Ramos (cell line): ENCODE measurements around the gene FBXL16.

Experiments
- in situ Hi-C: fragments of 300-500 bp; cut with MboI; formaldehyde crosslinking; loops from one replicate; pipeline ENCODE4 v1.14.3; 2022; ENCODE audit warnings: low sequenced_read_pairs; ENCODE audit not compliant: unreplicated experiment

FBXL16 gene

GRCh38 chr16:680967-681745, 24.4 kb downstream of the FBXL16 start:
- in situ Hi-C loops, result no loop called here

- in situ Hi-C loops, result no loop called here
Measured at GRCh38 chr16:680625-680945, 25.0 kb downstream of the FBXL16 start.

- in situ Hi-C loops, result no loop called here
Measured at GRCh38 chr16:679814-680624, 25.6 kb downstream of the FBXL16 start, which contains the start of gene STUB1. STUB1 (plus strand) TSS chr16:680410; CDS start chr16:680526, 116 bp downstream.

- in situ Hi-C loops, result no loop called here
Measured at GRCh38 chr16:678858-679813, 26.5 kb downstream of the FBXL16 start.

GRCh38 chr16:678209-678857, 27.3 kb downstream of the FBXL16 start:
- in situ Hi-C loops, result no loop called here

GRCh38 chr16:677316-678190, 28.0 kb downstream of the FBXL16 start:
- in situ Hi-C loops, result no loop called here

GRCh38 chr16:676913-677312, 28.7 kb downstream of the FBXL16 start:
- in situ Hi-C loops, result no loop called here

GRCh38 chr16:676565-676902, 29.1 kb downstream of the FBXL16 start:
- in situ Hi-C loops, result no loop called here

GRCh38 chr16:675884-676564, 29.6 kb downstream of the FBXL16 start:
- in situ Hi-C loops, result no loop called here

GRCh38 chr16:674968-675883, 30.4 kb downstream of the FBXL16 start, which contains the start of gene RHBDL1:
RHBDL1 (plus strand) TSS chr16:675671; CDS start chr16:675791, 120 bp downstream.
- in situ Hi-C loops, result no loop called here

- in situ Hi-C loops, result no loop called here
Measured at GRCh38 chr16:674214-674881, 31.3 kb downstream of the FBXL16 start.

- in situ Hi-C loops, result no loop called here
Measured at GRCh38 chr16:673399-673991, 32.1 kb downstream of the FBXL16 start.

- in situ Hi-C loops, result no loop called here
Measured at GRCh38 chr16:672851-673250, 32.8 kb downstream of the FBXL16 start.

- in situ Hi-C loops, result no loop called here
Measured at GRCh38 chr16:672371-672770, 33.2 kb downstream of the FBXL16 start.

GRCh38 chr16:671353-672131, 34.1 kb downstream of the FBXL16 start:
- in situ Hi-C loops, result no loop called here
